Tibial nerve (tissue), 4 donors: ENCODE measurements around the gene ELMO2. TPM values are rescaled to one million over a fixed set of nuclear protein-coding genes. Genes with fewer than 3 reads are reported as not detected.

Source experiments
- DNase-seq, 2 donors: peaks; one replicate each; pipeline ENCODE4 v3.0.0-alpha.2; 2019; ENCODE audit warnings: low spot score in 2 of 2
- H3K27ac ChIP-seq, 4 donors: fragments of 200-600 bp; sonication (generic) in 3 of 4; one replicate each; pipeline ENCODE4 v1.5.1; 2017 to 2019; ENCODE audit warnings: mild to moderate bottlenecking in 1 of 4
- H3K27me3 ChIP-seq, 2 donors: fragments of 200-600 bp; sonication (generic) in 1 of 2; one replicate each; pipeline versions ENCODE4 v1.5.1 to v1.6.0; 2017 to 2019
- H3K36me3 ChIP-seq, 3 donors: fragments of 200-600 bp; sonication (generic); one replicate each; pipeline ENCODE4 v1.5.1; 2018 to 2019
- H3K4me1 ChIP-seq, 4 donors: fragments of 200-600 bp; sonication (generic) in 3 of 4; one replicate each; pipeline ENCODE4 v1.5.1; 2017 to 2019
- H3K4me3 ChIP-seq, 4 donors: fragments of 200-600 bp; sonication (generic) in 3 of 4; one replicate each; pipeline ENCODE4 v1.5.1; 2017 to 2019; ENCODE audit warnings: mild to moderate bottlenecking in 1 of 4, moderate library complexity in 1 of 4
- H3K9me3 ChIP-seq, 4 donors: fragments of 200-600 bp; sonication (generic) in 3 of 4; one replicate each; pipeline ENCODE4 v1.5.1; 2017 to 2019
- EP300 ChIP-seq, 2 donors: sonication (generic); formaldehyde crosslinking; IDR thresholded peaks; one replicate each; pipeline ENCODE4 v1.6.1; 2017; ENCODE audit warnings: antibody characterized with exemption in 2 of 2, mild to moderate bottlenecking in 1 of 2
- POLR2A ChIP-seq, 2 donors: fragments of 450-650 bp; IDR thresholded peaks; one replicate each; pipeline ENCODE4 v1.6.1; 2017; ENCODE audit warnings: antibody characterized with exemption in 2 of 2, mild to moderate bottlenecking in 2 of 2, moderate library complexity in 2 of 2
- whole genome bisulfite sequencing, 2 donors: methylation state at CpG; one replicate each; pipeline ENCODE4 v1.1.5; 2018; 5-methylcytosine and 5-hydroxymethylcytosine counted together
- total RNA-seq, 4 donors: library from RNA; depleted of rRNA; stranded (reverse); fragments of >200 nt; gene quantifications; one replicate each; pipeline ENCODE4 v1.1.0, GENCODE V29; 2016
- TF ChIP-seq, protein P1 (sequence below), 5 experiments: fragments of 200-600 bp in 3 of 5; fragments of 450-650 bp in 2 of 5; sonication (generic) in 3 of 5; IDR thresholded peaks; one replicate each; pipeline ENCODE4 v1.5.1; 2016 to 2019; ENCODE audit warnings: antibody characterized with exemption in 5 of 5, mild to moderate bottlenecking in 3 of 5, moderate library complexity in 2 of 5

ELMO2 gene
- total RNA-seq, 4 donors from 2014 or later = 56.7 to 78.9 (median 70.5) TPM

DNA sequence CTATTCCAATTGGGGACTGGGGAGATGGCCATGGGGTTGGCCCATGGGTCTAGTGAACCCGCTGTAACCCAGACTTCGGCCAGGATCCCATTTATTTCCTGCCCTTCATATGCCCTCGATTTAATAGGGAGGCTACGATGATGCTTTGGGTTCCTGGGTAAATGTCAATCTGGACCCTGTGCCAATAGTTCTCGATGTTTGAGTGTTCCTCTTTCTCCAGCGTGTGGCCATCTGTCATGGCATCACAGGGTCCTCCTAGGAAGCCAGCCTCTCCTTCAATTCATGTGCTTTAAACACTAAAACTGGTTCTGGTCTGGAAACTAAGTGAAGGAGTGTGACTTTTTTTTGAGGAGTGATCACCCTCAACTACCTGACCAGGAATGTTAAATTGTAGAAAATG is 28.7 kb upstream of the ELMO2 start:
- Histone ChIP-seq H3K4me3 (no peak overlapping the region), H3K4me1 (no peaks in the 10 kb centered on the region), H3K27me3 (peaks cover 0 to 4% of the 10 kb centered on the region in 2 donors), H3K9me3 (no peaks in the 10 kb centered on the region), H3K27ac (no peak overlapping the region), H3K36me3 (no peaks in the 10 kb centered on the region)
- no peak for DNase-seq
- 92 to 93% methylated on average over 6 of the region's 6 CpGs for WGBS, 2 donors
- TF ChIP-seq EP300 (IDR thresholded peaks at IDR 0.05) = no peak
- TF ChIP-seq POLR2A (IDR thresholded peaks at IDR 0.05) = no peak
- TF ChIP-seq, protein P1, sequence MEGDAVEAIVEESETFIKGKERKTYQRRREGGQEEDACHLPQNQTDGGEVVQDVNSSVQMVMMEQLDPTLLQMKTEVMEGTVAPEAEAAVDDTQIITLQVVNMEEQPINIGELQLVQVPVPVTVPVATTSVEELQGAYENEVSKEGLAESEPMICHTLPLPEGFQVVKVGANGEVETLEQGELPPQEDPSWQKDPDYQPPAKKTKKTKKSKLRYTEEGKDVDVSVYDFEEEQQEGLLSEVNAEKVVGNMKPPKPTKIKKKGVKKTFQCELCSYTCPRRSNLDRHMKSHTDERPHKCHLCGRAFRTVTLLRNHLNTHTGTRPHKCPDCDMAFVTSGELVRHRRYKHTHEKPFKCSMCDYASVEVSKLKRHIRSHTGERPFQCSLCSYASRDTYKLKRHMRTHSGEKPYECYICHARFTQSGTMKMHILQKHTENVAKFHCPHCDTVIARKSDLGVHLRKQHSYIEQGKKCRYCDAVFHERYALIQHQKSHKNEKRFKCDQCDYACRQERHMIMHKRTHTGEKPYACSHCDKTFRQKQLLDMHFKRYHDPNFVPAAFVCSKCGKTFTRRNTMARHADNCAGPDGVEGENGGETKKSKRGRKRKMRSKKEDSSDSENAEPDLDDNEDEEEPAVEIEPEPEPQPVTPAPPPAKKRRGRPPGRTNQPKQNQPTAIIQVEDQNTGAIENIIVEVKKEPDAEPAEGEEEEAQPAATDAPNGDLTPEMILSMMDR (IDR thresholded peaks at IDR 0.05) = no peak

DNA sequence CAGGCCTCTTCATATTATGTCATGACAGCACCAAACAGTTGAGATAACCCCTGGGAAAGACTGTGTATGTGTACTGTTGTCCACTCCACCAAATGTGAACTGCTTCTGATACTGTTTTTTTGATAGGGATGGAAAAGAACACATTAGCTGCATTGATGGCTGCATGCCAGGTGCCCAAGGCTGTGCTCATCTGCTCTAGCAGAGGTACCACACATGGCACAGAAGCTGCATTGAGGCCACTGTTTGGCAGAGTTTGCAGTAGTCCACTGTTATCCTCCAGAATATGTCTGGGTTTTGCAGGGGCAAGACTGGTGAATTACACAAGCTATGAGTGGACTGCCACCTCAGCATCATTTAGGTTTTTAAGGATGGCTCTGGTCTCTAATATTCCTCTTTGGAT is 28.2 kb upstream of the ELMO2 start:
- peaks cover 0 to 4% of the 10 kb centered on the region in 2 donors for H3K27me3 ChIP-seq
- H3K36me3 ChIP-seq = no peaks in the 10 kb centered on the region
- no peak for TF ChIP-seq EP300 (IDR thresholded peaks at IDR 0.05)
- TF ChIP-seq, protein P1 (IDR thresholded peaks at IDR 0.05) = no peak
- no peak for TF ChIP-seq POLR2A (IDR thresholded peaks at IDR 0.05)
- no peaks in the 10 kb centered on the region for H3K9me3 ChIP-seq
- no peak overlapping the region for H3K27ac ChIP-seq
- no peaks in the 10 kb centered on the region for H3K4me1 ChIP-seq
- no peak overlapping the region for H3K4me3 ChIP-seq
- DNase-seq = no peak

- WGBS, 2 donors = 82 to 88% methylated on average over 8 of the region's 8 CpGs
- no peaks in the 10 kb centered on the region for H3K36me3 ChIP-seq
- no peaks in the 10 kb centered on the region for H3K9me3 ChIP-seq
- no peak for DNase-seq
- TF ChIP-seq POLR2A (IDR thresholded peaks at IDR 0.05) (no peak), EP300 (IDR thresholded peaks at IDR 0.05) (no peak)
- TF ChIP-seq, protein P1 (IDR thresholded peaks at IDR 0.05) = no peak
- H3K4me1 ChIP-seq = no peaks in the 10 kb centered on the region
- H3K4me3 ChIP-seq = no peak overlapping the region
- H3K27me3 ChIP-seq = peaks cover 0 to 4% of the 10 kb centered on the region in 2 donors
- H3K27ac ChIP-seq = no peak overlapping the region
Observed at GRCh38 chr20:46433051-46433450, 26.6 kb upstream of the ELMO2 start.

DNA sequence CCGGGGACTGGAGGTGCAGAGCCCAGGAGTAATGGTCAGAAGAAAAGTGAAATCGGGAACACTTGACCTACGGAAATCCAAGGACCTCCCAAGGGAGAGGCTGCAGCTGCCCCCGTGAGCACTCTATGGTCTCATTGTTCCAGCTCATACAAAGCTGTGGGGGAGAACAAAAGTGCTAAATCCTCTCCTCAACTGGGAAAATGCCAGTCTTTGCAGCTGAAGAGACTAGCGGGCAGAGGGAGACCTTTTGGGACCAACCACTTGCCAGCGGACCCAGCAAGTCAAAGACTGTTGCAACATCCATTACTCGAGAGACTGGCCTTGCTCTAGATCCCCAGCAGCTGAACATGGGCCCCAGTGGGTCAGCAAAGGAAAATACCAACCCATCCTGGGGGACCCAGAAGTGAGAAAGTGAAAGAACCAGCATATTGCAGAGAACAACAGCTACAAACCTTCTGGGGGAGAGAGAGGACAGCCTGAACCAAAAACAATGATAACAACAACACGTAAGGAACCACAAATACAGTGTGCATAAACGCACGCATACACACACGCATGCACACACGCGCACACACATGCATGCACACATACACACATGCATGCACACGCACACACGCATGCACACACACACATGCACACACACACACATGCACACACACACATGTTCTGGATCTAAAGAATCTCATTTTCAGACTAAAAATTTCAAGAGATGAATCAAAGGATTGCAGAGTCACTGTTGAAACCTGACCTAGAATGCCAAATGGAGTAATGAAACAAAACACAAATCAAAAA is 24.7 kb upstream of the ELMO2 start:
- H3K4me1 ChIP-seq = no peaks in the 10 kb centered on the region
- no peak overlapping the region for H3K27ac ChIP-seq
- peaks cover 0 to 4% of the 10 kb centered on the region in 2 donors for H3K27me3 ChIP-seq
- no peak for DNase-seq
- TF ChIP-seq, protein P1 (IDR thresholded peaks at IDR 0.05) = no peak
- TF ChIP-seq EP300 (IDR thresholded peaks at IDR 0.05) (no peak), POLR2A (IDR thresholded peaks at IDR 0.05) (no peak)
- H3K36me3 ChIP-seq = no peaks in the 10 kb centered on the region
- no peaks in the 10 kb centered on the region for H3K9me3 ChIP-seq
- H3K4me3 ChIP-seq = no peak overlapping the region
- 55 to 61% methylated on average over 15 of the region's 15 CpGs for WGBS, 2 donors

- Histone ChIP-seq H3K4me1 (no peaks in the 10 kb centered on the region), H3K36me3 (no peaks in the 10 kb centered on the region), H3K9me3 (no peaks in the 10 kb centered on the region), H3K27ac (no peak overlapping the region), H3K4me3 (no peak overlapping the region), H3K27me3 (no peaks in the 10 kb centered on the region)
- no peak for DNase-seq
- no peak for TF ChIP-seq POLR2A (IDR thresholded peaks at IDR 0.05)
- TF ChIP-seq, protein P1 (IDR thresholded peaks at IDR 0.05) = no peak
- no peak for TF ChIP-seq EP300 (IDR thresholded peaks at IDR 0.05)
Observed at GRCh38 chr20:46427384-46427783, 21.0 kb upstream of the ELMO2 start.
